Trophoblast cell (in vitro differentiated cells and primary cell): Measurements from ENCODE around the gene SLC38A9.
"Not testable (repeated sequence)": the region's sequence is repeated elsewhere in the genome, so short reads cannot be mapped to it uniquely, and the experiment has no call there.

Source experiments
- DNase-seq, 2 donors: peaks; one replicate each; pipeline ENCODE4 v3.0.0-alpha.2; 2016
- H2AFZ ChIP-seq: 2 replicates; pipeline ENCODE4 v1.6.1; 2013; ENCODE audit warnings: low read length, moderate library complexity, mild to moderate bottlenecking; ENCODE audit not compliant: insufficient read depth, poor library complexity
- H2AK5ac ChIP-seq: 2 replicates; pipeline ENCODE4 v1.6.1; 2013; ENCODE audit warnings: mild to moderate bottlenecking, low read length
- H2BK120ac ChIP-seq: 2 replicates; pipeline ENCODE4 v1.6.1; 2013; ENCODE audit warnings: low read length, mild to moderate bottlenecking, moderate library complexity; ENCODE audit not compliant: insufficient read depth, poor library complexity
- H2BK12ac ChIP-seq: 2 replicates; pipeline ENCODE4 v1.6.1; 2013; ENCODE audit warnings: mild to moderate bottlenecking, low read length, moderate library complexity
- H2BK5ac ChIP-seq: 2 replicates; pipeline ENCODE4 v1.6.1; 2013; ENCODE audit warnings: low read length, low read depth, moderate library complexity, mild to moderate bottlenecking; ENCODE audit not compliant: poor library complexity
- H3K14ac ChIP-seq: 2 replicates; pipeline ENCODE4 v1.6.1; 2013; ENCODE audit warnings: mild to moderate bottlenecking, low read length
- H3K18ac ChIP-seq: 2 replicates; pipeline ENCODE4 v1.6.1; 2013; ENCODE audit warnings: mild to moderate bottlenecking, low read length
- H3K23ac ChIP-seq: 2 replicates; pipeline ENCODE4 v1.6.1; 2013; ENCODE audit warnings: low read length
- H3K27ac ChIP-seq: 2 replicates; pipeline ENCODE4 v1.5.1; 2013; ENCODE audit warnings: low read depth, mild to moderate bottlenecking, inconsistent platforms, low read length, moderate library complexity
- H3K27me3 ChIP-seq: 2 replicates; pipeline ENCODE4 v1.6.1; 2013; ENCODE audit warnings: inconsistent platforms, mild to moderate bottlenecking, low read length, moderate library complexity; ENCODE audit not compliant: insufficient read depth
- H3K36me3 ChIP-seq, 2 experiments: 1 replicate in 1 of 2; 2 replicates in 1 of 2; pipeline ENCODE4 v1.6.1; 2013; ENCODE audit warnings: low read length in 2 of 2, mild to moderate bottlenecking in 2 of 2, moderate library complexity in 1 of 2; ENCODE audit not compliant: insufficient read depth in 2 of 2, control insufficient read depth in 1 of 2
- H3K4ac ChIP-seq: 2 replicates; pipeline ENCODE4 v1.6.1; 2013; ENCODE audit warnings: low read depth, mild to moderate bottlenecking, low read length, moderate library complexity
- H3K4me1 ChIP-seq, 2 experiments: 1 replicate in 1 of 2; 2 replicates in 1 of 2; pipeline ENCODE4 v1.6.1; 2013; ENCODE audit warnings: low read length in 2 of 2, mild to moderate bottlenecking in 2 of 2, moderate library complexity in 1 of 2; ENCODE audit not compliant: insufficient read depth in 2 of 2, control insufficient read depth in 1 of 2
- H3K4me2 ChIP-seq: 2 replicates; pipeline ENCODE4 v1.6.1; 2013; ENCODE audit warnings: inconsistent platforms, mild to moderate bottlenecking, low read length, moderate library complexity
- H3K4me3 ChIP-seq: 2 replicates; pipeline ENCODE4 v1.5.1; 2013; ENCODE audit warnings: mild to moderate bottlenecking, low read depth, low read length, inconsistent platforms
- H3K79me1 ChIP-seq: one replicate; pipeline ENCODE4 v1.6.1; 2013; ENCODE audit warnings: low read length
- H3K79me2 ChIP-seq: 2 replicates; pipeline ENCODE4 v1.6.1; 2013; ENCODE audit warnings: low read length, mild to moderate bottlenecking; ENCODE audit not compliant: control insufficient read depth, insufficient read depth, poor library complexity
- H3K9ac ChIP-seq: 2 replicates; pipeline ENCODE4 v1.6.1; 2013; ENCODE audit warnings: mild to moderate bottlenecking, low read length
- H3K9me3 ChIP-seq: 2 replicates; pipeline ENCODE4 v1.6.1; 2013; ENCODE audit warnings: low read depth, mild to moderate bottlenecking, control low read depth, inconsistent platforms, low read length; ENCODE audit not compliant: insufficient read depth
- H4K12ac ChIP-seq: 2 replicates; pipeline ENCODE4 v1.6.1; 2013; ENCODE audit warnings: low read depth, mild to moderate bottlenecking, low read length, moderate library complexity
- H4K8ac ChIP-seq: 2 replicates; pipeline ENCODE4 v1.6.1; 2013; ENCODE audit warnings: low read depth, mild to moderate bottlenecking, low read length, moderate library complexity
- H4K91ac ChIP-seq: one replicate; pipeline ENCODE4 v1.6.1; 2013; ENCODE audit warnings: low read depth, mild to moderate bottlenecking, low read length, moderate library complexity
- WGBS: extraction: QIAGEN DNeasy Blood & Tissue Kit; methylation state at CpG from one replicate; pipeline ENCODE4 v1.1.7; 2013; ENCODE audit warnings: missing lambda C conversion rate; ENCODE audit not compliant: insufficient read length, insufficient coverage; ENCODE audit errors: extremely low coverage; 5-methylcytosine and 5-hydroxymethylcytosine counted together

The SLC38A9 gene

GRCh38 chr5:55701462-55702103, 10.5 kb downstream of the SLC38A9 start:
- WGBS, result no CpG with 5 or more reads among the region's 3 CpGs
- Histone ChIP-seq H3K79me2 (no peaks in the 10 kb centered on the region), H3K23ac (no peak overlapping the region), H3K9me3 (no peaks in the 10 kb centered on the region), H3K36me3 (peaks cover 3 to 6% of the 10 kb centered on the region in 2 experiments), H3K4ac (no peak overlapping the region), H4K91ac (no peak overlapping the region), H3K4me1 (no peaks in the 10 kb centered on the region), H4K12ac (no peak overlapping the region), H2AK5ac (no peak overlapping the region), H2BK12ac (no peak overlapping the region), H2BK5ac (no peak overlapping the region), H3K79me1 (no peaks in the 10 kb centered on the region), H3K27ac (no peak overlapping the region), H3K18ac (no peak overlapping the region), H3K4me2 (no peak overlapping the region), H3K9ac (no peak overlapping the region), H2AFZ (no peak overlapping the region), H2BK120ac (no peak overlapping the region), H3K14ac (no peak overlapping the region), H3K27me3 (no peaks in the 10 kb centered on the region), H4K8ac (no peak overlapping the region), H3K4me3 (no peak overlapping the region)
- peak in 1 of 2 donors; percentile 58 for DNase-seq

DNA sequence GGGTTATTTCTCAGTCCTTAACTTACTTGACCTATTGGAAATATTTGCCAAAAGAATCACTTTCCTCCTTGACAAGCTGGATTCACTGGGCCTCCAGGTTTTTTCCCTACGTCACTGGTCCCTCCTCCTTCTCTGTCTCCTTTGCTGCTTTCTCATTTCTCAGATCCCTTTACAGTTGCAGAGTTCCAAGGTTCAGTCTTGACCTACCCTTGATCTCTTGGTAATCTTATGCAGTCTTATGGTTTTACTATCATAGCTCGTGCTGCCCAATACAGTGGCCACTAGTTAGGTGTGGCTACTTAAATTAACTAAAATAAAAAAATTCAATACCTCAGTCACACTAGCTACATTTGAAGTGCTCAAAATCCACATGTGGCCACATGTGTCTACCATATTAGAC, 11.4 kb downstream of the SLC38A9 start:
- H3K27me3 ChIP-seq, result no peaks in the 10 kb centered on the region
- H3K79me2 ChIP-seq, result no peaks in the 10 kb centered on the region
- H4K91ac ChIP-seq, result no peak overlapping the region
- H3K9ac ChIP-seq, result no peak overlapping the region
- no peak overlapping the region for H3K14ac ChIP-seq
- no peak overlapping the region for H3K18ac ChIP-seq
- no peak overlapping the region for H2BK120ac ChIP-seq
- H3K4me3 ChIP-seq, result no peak overlapping the region
- no peaks in the 10 kb centered on the region for H3K4me1 ChIP-seq
- H3K9me3 ChIP-seq, result no peaks in the 10 kb centered on the region
- H2BK5ac ChIP-seq, result no peak overlapping the region
- H3K79me1 ChIP-seq, result no peaks in the 10 kb centered on the region
- DNase-seq, result no peak
- H4K12ac ChIP-seq, result no peak overlapping the region
- H3K4ac ChIP-seq, result no peak overlapping the region
- peaks cover 3 to 6% of the 10 kb centered on the region in 2 experiments for H3K36me3 ChIP-seq
- no peak overlapping the region for H2AK5ac ChIP-seq
- H3K4me2 ChIP-seq, result no peak overlapping the region
- H3K27ac ChIP-seq, result no peak overlapping the region
- no peak overlapping the region for H3K23ac ChIP-seq
- no CpG with 5 or more reads among the region's 2 CpGs for WGBS
- no peak overlapping the region for H4K8ac ChIP-seq
- no peak overlapping the region for H2AFZ ChIP-seq
- no peak overlapping the region for H2BK12ac ChIP-seq

DNA sequence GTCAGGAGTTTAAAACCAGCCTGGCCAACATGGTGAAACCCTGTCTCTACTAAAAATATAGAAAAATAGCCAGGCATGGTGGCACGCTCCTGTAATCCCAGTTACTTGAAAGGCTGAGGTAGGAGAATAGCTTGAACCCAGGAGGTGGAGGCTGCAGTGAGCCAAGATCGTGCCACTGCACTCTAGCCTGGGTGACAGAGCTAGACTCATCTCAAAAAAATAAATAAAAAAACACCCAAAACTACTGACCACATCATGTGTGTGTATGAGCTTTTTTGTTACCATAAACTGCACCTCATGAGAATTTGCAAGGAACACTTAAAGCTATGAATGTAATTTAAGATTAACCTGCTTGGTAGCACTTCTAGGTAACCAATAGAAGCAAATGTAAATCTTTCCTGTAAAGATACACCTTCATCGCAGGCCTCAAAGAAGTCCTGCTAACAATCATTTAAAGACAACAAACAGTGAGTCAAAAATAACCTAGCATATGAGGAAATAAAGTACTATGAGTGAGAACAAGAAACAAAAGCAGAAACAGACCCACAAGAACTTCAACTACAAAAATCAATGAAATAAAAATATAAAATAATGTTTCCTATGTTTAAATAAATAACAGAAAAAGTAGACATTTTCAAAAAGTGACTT, 13.0 kb downstream of the SLC38A9 start:
- Histone ChIP-seq H3K4me2 (no peak overlapping the region), H3K9ac (no peak overlapping the region), H3K79me1 (no peaks in the 10 kb centered on the region), H2AK5ac (no peak overlapping the region), H3K27me3 (no peaks in the 10 kb centered on the region), H2BK120ac (no peak overlapping the region), H2AFZ (no peak overlapping the region), H3K18ac (no peak overlapping the region), H3K4me1 (no peaks in the 10 kb centered on the region), H4K8ac (no peak overlapping the region), H3K79me2 (no peaks in the 10 kb centered on the region), H2BK5ac (no peak overlapping the region), H3K4me3 (no peak overlapping the region), H3K27ac (no peak overlapping the region), H4K12ac (no peak overlapping the region), H4K91ac (no peak overlapping the region), H3K9me3 (no peaks in the 10 kb centered on the region), H3K23ac (no peak overlapping the region), H3K14ac (no peak overlapping the region), H3K36me3 (peaks cover 3 to 6% of the 10 kb centered on the region in 2 experiments), H2BK12ac (no peak overlapping the region), H3K4ac (no peak overlapping the region)
- DNase-seq, result no peak
- WGBS, result no CpG with 5 or more reads among the region's 3 CpGs

GRCh38 chr5:55696704-55697103, 15.4 kb downstream of the SLC38A9 start:
- H3K4me3 ChIP-seq, H3K4ac ChIP-seq, H4K12ac ChIP-seq, H4K91ac ChIP-seq, H3K27ac ChIP-seq, H3K79me2 ChIP-seq, H3K79me1 ChIP-seq, H3K14ac ChIP-seq, H2BK5ac ChIP-seq, H3K4me1 ChIP-seq, H2BK12ac ChIP-seq, H2AK5ac ChIP-seq, H2BK120ac ChIP-seq, H3K18ac ChIP-seq, H3K23ac ChIP-seq, H3K4me2 ChIP-seq, H3K9me3 ChIP-seq, H2AFZ ChIP-seq, DNase-seq, H4K8ac ChIP-seq, H3K36me3 ChIP-seq, H3K27me3 ChIP-seq, H3K9ac ChIP-seq: not testable (repeated sequence)
- WGBS, result no CpG with 5 or more reads among the region's 31 CpGs
